ENCODE data around the gene GDPD4.

Gene GDPD4

DNA sequence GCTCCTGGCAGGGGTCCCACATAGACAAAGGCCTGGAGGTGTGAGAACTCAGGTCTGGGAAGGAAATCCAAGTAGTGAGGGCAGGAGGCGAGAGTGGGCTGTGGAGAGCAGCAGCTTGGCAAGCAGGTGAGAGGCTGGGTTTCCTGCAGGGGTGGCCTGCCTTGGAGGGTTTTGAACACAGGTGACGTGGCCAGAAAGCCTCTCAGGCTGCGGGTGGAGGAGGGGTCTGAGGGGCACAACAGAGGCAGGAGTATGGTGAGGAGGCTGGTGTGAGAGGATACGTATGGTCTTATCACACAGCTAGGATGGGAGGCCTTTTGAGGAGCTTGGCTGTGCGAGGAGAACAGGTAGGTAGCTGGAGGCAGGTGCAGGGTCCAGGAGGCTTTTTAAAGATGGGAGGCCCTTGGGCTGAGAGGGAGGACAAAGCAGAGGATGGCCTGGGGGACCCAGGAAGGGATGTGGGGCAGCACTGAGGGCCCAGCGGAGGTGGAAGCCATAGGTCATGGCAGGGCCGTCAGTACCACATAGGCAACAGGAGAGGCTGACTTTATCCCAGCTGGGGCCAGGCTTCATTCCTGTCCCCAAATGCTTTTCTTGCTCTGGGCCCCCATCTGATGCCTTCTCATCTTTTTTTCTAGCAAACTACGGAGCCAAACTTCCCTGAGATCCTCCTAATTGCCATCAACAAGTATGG lies 89.0 kb downstream of the GDPD4 start:
- ChIA-PET CTCF (interaction anchor here (0.7 to 1.9 kb wide), 6 partner anchors 9 to 336 kb away, joined by 3 to 7 read pairs (median 4); no protein-coding TSS in a partner anchor), POLR2A (no interaction called here)
- TF ChIP-seq, protein P1, sequence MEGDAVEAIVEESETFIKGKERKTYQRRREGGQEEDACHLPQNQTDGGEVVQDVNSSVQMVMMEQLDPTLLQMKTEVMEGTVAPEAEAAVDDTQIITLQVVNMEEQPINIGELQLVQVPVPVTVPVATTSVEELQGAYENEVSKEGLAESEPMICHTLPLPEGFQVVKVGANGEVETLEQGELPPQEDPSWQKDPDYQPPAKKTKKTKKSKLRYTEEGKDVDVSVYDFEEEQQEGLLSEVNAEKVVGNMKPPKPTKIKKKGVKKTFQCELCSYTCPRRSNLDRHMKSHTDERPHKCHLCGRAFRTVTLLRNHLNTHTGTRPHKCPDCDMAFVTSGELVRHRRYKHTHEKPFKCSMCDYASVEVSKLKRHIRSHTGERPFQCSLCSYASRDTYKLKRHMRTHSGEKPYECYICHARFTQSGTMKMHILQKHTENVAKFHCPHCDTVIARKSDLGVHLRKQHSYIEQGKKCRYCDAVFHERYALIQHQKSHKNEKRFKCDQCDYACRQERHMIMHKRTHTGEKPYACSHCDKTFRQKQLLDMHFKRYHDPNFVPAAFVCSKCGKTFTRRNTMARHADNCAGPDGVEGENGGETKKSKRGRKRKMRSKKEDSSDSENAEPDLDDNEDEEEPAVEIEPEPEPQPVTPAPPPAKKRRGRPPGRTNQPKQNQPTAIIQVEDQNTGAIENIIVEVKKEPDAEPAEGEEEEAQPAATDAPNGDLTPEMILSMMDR (IDR thresholded peaks at IDR 0.05; ENCODE audit: insufficient read depth, low read length, missing control alignments), result no peak
- no peak for DNase-seq (ENCODE audit: low read depth, low spot score)
- H3K4me3 ChIP-seq (ENCODE audit: low read depth, low read length), result no peak overlapping the region

DNA sequence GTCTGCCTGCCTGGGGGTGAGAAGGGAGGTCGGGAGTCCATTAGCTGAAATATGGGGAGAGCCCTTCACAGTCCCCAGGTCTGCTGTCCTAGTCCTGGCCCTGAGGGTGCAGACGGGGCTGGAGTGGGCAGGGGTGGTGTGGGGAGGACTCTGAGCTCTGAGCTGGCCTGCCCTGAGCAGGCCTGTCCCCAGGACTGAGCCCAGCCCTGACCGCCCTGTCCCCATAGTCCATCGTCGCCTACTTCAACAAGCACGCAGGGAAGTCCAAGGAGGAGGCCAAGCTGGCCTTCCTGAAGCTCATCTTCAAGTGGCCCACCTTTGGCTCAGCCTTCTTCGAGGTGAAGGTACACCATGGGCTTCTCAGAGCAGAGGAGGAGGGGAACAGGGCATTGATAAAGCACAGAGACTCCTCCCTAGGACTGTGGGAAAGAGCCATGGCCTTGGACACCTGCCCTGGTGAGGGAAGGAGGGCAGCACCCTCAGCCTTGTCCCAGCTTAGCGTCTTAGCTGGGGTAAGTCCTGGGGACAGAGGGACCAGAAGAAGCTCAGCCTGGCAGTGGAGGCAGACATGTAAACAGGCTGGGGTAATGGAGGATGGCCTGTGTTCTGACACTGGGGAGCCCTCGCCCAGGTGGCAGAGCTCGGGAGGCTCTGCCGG lies 89.8 kb downstream of the GDPD4 start:
- no peak for DNase-seq (ENCODE audit: low read depth, low spot score)
- TF ChIP-seq, protein P1 (IDR thresholded peaks at IDR 0.05; ENCODE audit: insufficient read depth, low read length, missing control alignments), result no peak
- H3K4me3 ChIP-seq (ENCODE audit: low read depth, low read length), result no peak overlapping the region
- ChIA-PET CTCF (interaction anchor here (0.8 to 1.9 kb wide), 6 partner anchors 9 to 337 kb away, joined by 3 to 7 read pairs (median 4); no protein-coding TSS in a partner anchor), POLR2A (no interaction called here)

DNA sequence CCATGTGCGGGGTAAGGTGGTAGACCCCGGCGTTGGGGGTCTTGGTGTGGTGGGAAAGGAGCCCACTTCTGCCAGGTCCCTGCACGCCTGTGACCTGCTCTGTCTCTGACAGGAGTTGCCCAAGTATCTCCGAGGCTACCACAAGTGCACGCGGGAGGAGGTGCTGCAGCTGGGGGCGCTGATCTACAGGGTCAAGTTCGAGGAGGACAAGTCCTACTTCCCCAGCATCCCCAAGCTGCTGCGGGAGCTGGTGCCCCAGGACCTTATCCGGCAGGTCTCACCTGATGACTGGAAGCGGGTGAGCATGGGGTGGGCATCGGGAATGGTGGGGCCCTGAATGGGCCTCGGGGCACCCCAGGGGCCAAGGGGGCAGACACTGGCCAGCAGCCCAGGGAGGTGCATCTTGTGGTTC lies 90.4 kb downstream of the GDPD4 start:
- no peak overlapping the region for H3K4me3 ChIP-seq (ENCODE audit: low read depth, low read length)
- no peak for DNase-seq (ENCODE audit: low read depth, low spot score)
- TF ChIP-seq, protein P1 (IDR thresholded peaks at IDR 0.05; ENCODE audit: insufficient read depth, low read length, missing control alignments), result no peak
- POLR2A ChIA-PET, result no interaction called here
- CTCF ChIA-PET, result interaction anchor here (0.9 to 1.9 kb wide), 4 partner anchors 8 to 337 kb away, joined by 3 to 7 read pairs (median 4); no protein-coding TSS in a partner anchor

DNA sequence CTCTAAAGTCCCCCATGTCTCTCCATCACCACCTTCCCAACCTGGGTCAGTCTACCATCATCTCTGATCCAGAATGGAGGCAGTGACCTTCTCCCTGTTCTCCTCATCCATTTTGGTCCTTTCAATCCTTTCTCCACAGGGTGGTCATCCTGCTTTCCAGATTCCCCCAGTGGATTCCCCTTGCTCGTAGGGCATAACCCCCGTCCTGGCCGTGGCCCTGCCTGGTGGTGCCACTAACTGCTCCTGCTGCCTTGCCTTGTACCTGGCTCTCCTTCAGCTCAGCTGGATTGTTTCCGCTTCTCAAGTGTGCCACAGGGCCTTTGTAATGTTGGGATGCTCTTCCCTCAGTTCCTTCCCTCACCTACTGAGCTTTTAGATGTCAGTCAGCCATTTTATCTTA lies 91.8 kb downstream of the GDPD4 start:
- CTCF ChIA-PET, result interaction anchor here (0.9 kb wide), 1 partner anchor 201 kb away, joined by 3 read pairs; no protein-coding TSS in a partner anchor
- no peak overlapping the region for H3K4me3 ChIP-seq (ENCODE audit: low read depth, low read length)
- POLR2A ChIA-PET, result no interaction called here
- TF ChIP-seq, protein P1 (IDR thresholded peaks at IDR 0.05; ENCODE audit: insufficient read depth, low read length, missing control alignments), result no peak
- DNase-seq (ENCODE audit: low read depth, low spot score), result no peak

DNA sequence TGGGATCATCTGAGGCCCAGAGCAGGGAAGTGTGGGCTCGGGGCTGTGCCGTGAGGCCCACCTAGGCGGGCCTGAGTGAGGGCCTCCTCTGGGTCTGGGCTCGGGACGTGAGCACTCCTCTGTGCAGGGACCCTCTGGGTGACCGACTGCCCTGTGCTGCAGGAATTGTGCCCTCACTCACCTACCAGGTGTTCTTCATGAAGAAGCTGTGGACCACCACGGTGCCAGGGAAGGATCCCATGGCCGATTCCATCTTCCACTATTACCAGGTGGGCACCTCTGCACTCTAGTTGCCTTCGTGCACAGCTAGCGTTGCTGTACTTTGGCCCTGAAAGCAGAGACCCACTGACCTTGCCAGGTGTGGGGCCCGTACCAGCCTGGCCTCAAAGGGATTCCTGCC lies 93.0 kb downstream of the GDPD4 start:
- ChIA-PET CTCF (interaction anchor here (1.0 to 2.4 kb wide), 2 partner anchors 20 to 340 kb away, joined by 3 to 6 read pairs; no protein-coding TSS in a partner anchor), POLR2A (no interaction called here)
- H3K4me3 ChIP-seq (ENCODE audit: low read depth, low read length), result no peak overlapping the region
- TF ChIP-seq, protein P1 (IDR thresholded peaks at IDR 0.05; ENCODE audit: insufficient read depth, low read length, missing control alignments), result no peak
- DNase-seq (ENCODE audit: low read depth, low spot score), result no peak

DNA sequence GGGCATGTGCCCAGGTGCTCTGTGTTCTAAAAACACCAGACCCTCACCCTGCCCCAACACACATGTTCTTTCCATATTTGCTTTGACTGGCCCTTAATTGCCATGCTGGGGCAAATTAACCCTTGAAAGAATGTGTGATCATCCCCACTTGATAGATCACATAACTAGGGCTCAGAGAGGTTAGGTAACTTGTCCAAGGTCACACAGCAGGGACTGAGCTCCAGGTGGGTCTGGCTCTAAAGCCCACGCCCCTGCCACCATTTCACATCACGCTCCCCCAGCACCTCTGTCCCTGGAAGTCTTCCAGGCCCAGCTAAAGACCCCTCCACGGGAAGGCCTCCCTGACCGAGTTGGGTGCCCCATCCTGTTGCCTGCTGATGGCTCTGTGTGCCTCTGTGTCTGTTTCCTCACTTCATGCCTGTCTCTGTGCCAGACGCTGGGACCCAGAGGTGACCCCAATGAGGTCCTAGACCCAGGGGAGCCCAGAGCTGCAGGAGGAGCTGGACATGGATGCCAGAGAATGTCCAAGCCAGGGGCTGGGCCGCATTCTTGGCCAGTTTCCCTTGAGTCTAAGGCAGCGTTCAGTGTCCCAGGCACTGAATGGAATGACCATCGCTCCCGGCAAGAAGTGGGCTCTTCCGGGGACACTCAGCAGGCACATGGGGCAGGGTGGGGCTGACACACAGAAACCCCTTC lies 93.7 kb downstream of the GDPD4 start:
- CTCF ChIA-PET, result interaction anchor here (0.7 to 2.4 kb wide), 3 partner anchors 12 to 340 kb away, joined by 3 to 6 read pairs (median 3); no protein-coding TSS in a partner anchor
- no peak for DNase-seq (ENCODE audit: low read depth, low spot score)
- TF ChIP-seq, protein P1 (IDR thresholded peaks at IDR 0.05; ENCODE audit: insufficient read depth, low read length, missing control alignments), result no peak
- no peak overlapping the region for H3K4me3 ChIP-seq (ENCODE audit: low read depth, low read length)
- POLR2A ChIA-PET, result no interaction called here
